ENCODE data around the gene CADPS2. TPM values are rescaled to one million over a fixed set of nuclear protein-coding genes. Genes with fewer than 3 reads are reported as not detected.

CADPS2 gene
- polyA plus RNA-seq, 3 donors = not detected

DNA sequence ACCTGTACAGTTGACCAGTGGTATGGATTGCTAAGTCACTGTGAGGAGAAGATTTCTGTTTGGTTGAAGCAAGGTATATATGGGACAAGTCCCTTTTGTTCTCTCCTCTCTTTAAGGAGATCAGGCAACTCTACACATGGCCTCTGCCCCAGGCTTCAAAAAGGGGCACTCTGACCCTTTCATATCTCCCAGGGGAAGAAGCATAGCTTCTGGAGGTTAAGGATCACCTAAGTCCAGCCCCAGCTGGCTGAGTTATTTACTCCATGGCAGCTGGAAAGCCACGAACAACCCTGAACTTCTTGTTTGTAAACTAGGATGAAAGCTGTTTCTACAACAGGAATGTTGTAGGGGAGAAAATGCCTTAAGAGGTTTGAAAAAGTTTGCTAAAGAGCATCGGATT lies 452.5 kb downstream of the CADPS2 start:
- no peaks in the 10 kb centered on the region for H3K4me1 ChIP-seq (ENCODE audit: control insufficient read depth in 1 of 2, insufficient read depth in 2 of 2, low read length in 2 of 2)
- WGBS (ENCODE audit: insufficient coverage) = no CpG with 5 or more reads among the region's 2 CpGs
- H3K79me2 ChIP-seq (ENCODE audit: insufficient read depth, low read length) = no peaks in the 10 kb centered on the region
- no peaks in the 10 kb centered on the region for H3K9me3 ChIP-seq (replicated peaks in 1 of 2; ENCODE audit: control insufficient read depth in 1 of 2, insufficient read depth in 1 of 2, low read length in 2 of 2)
- H3K4me3 Mint-ChIP-seq = no peak overlapping the region
- no peaks in the 10 kb centered on the region for H3K36me3 Mint-ChIP-seq
- no peak for TF ChIP-seq CTCF (IDR thresholded peaks at IDR 0.05)
- H3K36me3 ChIP-seq (replicated peaks in 1 of 2; ENCODE audit: control insufficient read depth in 1 of 2, insufficient read depth in 2 of 2, low read length in 2 of 2) = no peaks in the 10 kb centered on the region
- H3K4me3 ChIP-seq (replicated peaks in 1 of 3; ENCODE audit: low read depth in 2 of 3, low read length in 3 of 3) = no peak overlapping the region
- no peak for DNase-seq
- H3K9me3 Mint-ChIP-seq = no peaks in the 10 kb centered on the region
- H3K9ac ChIP-seq (ENCODE audit: insufficient read depth, low read length, poor library complexity, severe bottlenecking) = no peak overlapping the region
- no peaks in the 10 kb centered on the region for H4K20me1 ChIP-seq (ENCODE audit: insufficient read depth, low read length)
- H2AFZ ChIP-seq (ENCODE audit: insufficient read depth, low read depth, low read length, poor library complexity, severe bottlenecking) = no peak overlapping the region
- no peak overlapping the region for H3K4me2 ChIP-seq (replicated peaks; ENCODE audit: extremely low read depth, low read length, poor library complexity, severe bottlenecking)
- H3K27me3 ChIP-seq (ENCODE audit: control insufficient read depth in 2 of 2, insufficient read depth in 2 of 2, low read length in 2 of 2) = no peaks in the 10 kb centered on the region
- no peak overlapping the region for H3K27ac ChIP-seq (ENCODE audit: low read depth in 1 of 2, low read length in 2 of 2)
- no peak overlapping the region for H3K27ac Mint-ChIP-seq
- H3K27me3 Mint-ChIP-seq (ENCODE audit: low read depth in 3 of 3) = peaks cover 0 to 2% (median 0%) of the 10 kb centered on the region in 3 donors
- no peaks in the 10 kb centered on the region for H3K4me1 Mint-ChIP-seq
- intact Hi-C loops (cut with micrococcal nuclease) = no loop called here

GRCh38 chr7:122430710-122431109 lies 455.6 kb downstream of the CADPS2 start:
- no peak overlapping the region for H2AFZ ChIP-seq (ENCODE audit: insufficient read depth, low read depth, low read length, poor library complexity, severe bottlenecking)
- no peak for TF ChIP-seq CTCF (IDR thresholded peaks at IDR 0.05)
- H3K4me3 ChIP-seq (replicated peaks in 1 of 3; ENCODE audit: low read depth in 2 of 3, low read length in 3 of 3) = no peak overlapping the region
- Mint-ChIP-seq H3K9me3 (no peaks in the 10 kb centered on the region), H3K27ac (no peak overlapping the region), H3K36me3 (no peaks in the 10 kb centered on the region), H3K27me3 (ENCODE audit: low read depth in 3 of 3) (peaks cover 0 to 2% (median 0%) of the 10 kb centered on the region in 3 donors), H3K4me3 (no peak overlapping the region), H3K4me1 (no peaks in the 10 kb centered on the region)
- H3K4me2 ChIP-seq (replicated peaks; ENCODE audit: extremely low read depth, low read length, poor library complexity, severe bottlenecking) = no peak overlapping the region
- WGBS (ENCODE audit: insufficient coverage) = no CpG with 5 or more reads among the region's 1 CpG
- no peaks in the 10 kb centered on the region for H3K9me3 ChIP-seq (replicated peaks in 1 of 2; ENCODE audit: control insufficient read depth in 1 of 2, insufficient read depth in 1 of 2, low read length in 2 of 2)
- intact Hi-C loops (cut with micrococcal nuclease) = no loop called here
- H3K27ac ChIP-seq (ENCODE audit: low read depth in 1 of 2, low read length in 2 of 2) = no peak overlapping the region
- H3K27me3 ChIP-seq (ENCODE audit: control insufficient read depth in 2 of 2, insufficient read depth in 2 of 2, low read length in 2 of 2) = no peaks in the 10 kb centered on the region
- H4K20me1 ChIP-seq (ENCODE audit: insufficient read depth, low read length) = no peaks in the 10 kb centered on the region
- no peak for DNase-seq
- no peak overlapping the region for H3K9ac ChIP-seq (ENCODE audit: insufficient read depth, low read length, poor library complexity, severe bottlenecking)
- no peaks in the 10 kb centered on the region for H3K4me1 ChIP-seq (ENCODE audit: control insufficient read depth in 1 of 2, insufficient read depth in 2 of 2, low read length in 2 of 2)
- H3K36me3 ChIP-seq (replicated peaks in 1 of 2; ENCODE audit: control insufficient read depth in 1 of 2, insufficient read depth in 2 of 2, low read length in 2 of 2) = no peaks in the 10 kb centered on the region
- no peaks in the 10 kb centered on the region for H3K79me2 ChIP-seq (ENCODE audit: insufficient read depth, low read length)

All from CD14-positive monocyte (primary cell).